ENCODE data around the gene FSIP1.

DNA sequence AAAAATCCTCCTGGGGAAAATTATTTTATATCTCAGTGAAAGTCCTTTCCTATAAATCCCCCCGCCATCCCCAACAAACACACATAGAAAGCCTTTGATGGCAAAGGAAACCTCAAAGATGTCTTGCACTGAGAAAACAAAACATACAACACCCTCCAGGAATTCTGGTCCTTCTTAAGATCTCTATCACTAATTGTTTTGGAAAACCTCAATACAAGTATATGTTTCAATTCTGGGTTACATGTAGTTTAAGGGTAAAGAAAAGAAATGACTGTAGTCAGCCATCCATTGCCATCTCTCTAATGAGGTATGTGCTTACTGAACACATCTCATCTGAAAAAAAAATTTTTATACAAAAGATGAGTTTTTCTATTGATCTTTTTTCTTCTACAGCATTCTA, 97.3 kb downstream of the FSIP1 start:
- no peak for TF ChIP-seq CTCF (IDR thresholded peaks at IDR 0.05)
- TF ChIP-seq EZH2phosphoT487 (IDR thresholded peaks at IDR 0.05), result no peak
- no peak for TF ChIP-seq EZH2 (IDR thresholded peaks at IDR 0.05)

Measured in neural progenitor cell (in vitro differentiated cells).